ENCODE results near the gene PAWR.

DNA sequence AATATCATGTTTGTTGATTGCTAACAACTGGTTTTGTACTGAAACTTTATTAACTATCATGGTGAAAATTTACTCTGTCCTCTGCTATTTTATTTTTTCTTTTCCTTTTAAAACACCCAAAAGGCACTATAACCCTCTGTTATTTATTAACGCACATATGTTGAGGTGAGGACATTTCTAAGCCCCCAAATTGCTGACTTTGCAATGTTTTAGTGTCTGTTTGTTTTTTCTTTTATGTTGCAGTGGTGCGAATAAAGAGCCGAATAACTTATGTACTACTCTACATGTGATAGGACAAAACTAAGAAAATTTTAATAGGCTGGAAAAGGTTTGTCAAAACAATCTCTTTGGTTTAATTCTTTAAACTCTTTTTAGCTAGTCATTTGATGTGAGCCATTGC is 24.5 kb upstream of the PAWR start:
- no peak for TF ChIP-seq POLR2A (IDR thresholded peaks at IDR 0.05)
- TF ChIP-seq, protein P1, sequence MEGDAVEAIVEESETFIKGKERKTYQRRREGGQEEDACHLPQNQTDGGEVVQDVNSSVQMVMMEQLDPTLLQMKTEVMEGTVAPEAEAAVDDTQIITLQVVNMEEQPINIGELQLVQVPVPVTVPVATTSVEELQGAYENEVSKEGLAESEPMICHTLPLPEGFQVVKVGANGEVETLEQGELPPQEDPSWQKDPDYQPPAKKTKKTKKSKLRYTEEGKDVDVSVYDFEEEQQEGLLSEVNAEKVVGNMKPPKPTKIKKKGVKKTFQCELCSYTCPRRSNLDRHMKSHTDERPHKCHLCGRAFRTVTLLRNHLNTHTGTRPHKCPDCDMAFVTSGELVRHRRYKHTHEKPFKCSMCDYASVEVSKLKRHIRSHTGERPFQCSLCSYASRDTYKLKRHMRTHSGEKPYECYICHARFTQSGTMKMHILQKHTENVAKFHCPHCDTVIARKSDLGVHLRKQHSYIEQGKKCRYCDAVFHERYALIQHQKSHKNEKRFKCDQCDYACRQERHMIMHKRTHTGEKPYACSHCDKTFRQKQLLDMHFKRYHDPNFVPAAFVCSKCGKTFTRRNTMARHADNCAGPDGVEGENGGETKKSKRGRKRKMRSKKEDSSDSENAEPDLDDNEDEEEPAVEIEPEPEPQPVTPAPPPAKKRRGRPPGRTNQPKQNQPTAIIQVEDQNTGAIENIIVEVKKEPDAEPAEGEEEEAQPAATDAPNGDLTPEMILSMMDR (IDR thresholded peaks at IDR 0.05): no peak
